Left hindlimb (tissue), 1 donor: ENCODE results near the gene UROC1.

Experiments used
- DNase-seq: peaks from one replicate; pipeline ENCODE4 v3.0.0-alpha.2; 2018

The UROC1 gene

GRCh38 chr3:126494204-126494969, 23.2 kb downstream of the UROC1 start:
- DNase-seq = no peak

- no peak for DNase-seq
Observed at GRCh38 chr3:126493739-126494138, 23.8 kb downstream of the UROC1 start.

- DNase-seq = no peak
Observed at GRCh38 chr3:126493051-126493450, 24.5 kb downstream of the UROC1 start.

GRCh38 chr3:126491221-126492013, 26.2 kb downstream of the UROC1 start:
- DNase-seq = no peak

GRCh38 chr3:126490619-126491018, 27.0 kb downstream of the UROC1 start:
- no peak for DNase-seq

- no peak for DNase-seq
Observed at GRCh38 chr3:126488886-126489569, 28.5 kb downstream of the UROC1 start.

- DNase-seq = no peak
Observed at GRCh38 chr3:126488185-126488584, 29.4 kb downstream of the UROC1 start.

- no peak for DNase-seq
Observed at GRCh38 chr3:126487151-126487771, 30.3 kb downstream of the UROC1 start.

GRCh38 chr3:126486360-126486847, 31.2 kb downstream of the UROC1 start:
- DNase-seq = no peak

GRCh38 chr3:126485956-126486355, 31.6 kb downstream of the UROC1 start:
- no peak for DNase-seq

- no peak for DNase-seq
Observed at GRCh38 chr3:126485176-126485897, 32.2 kb downstream of the UROC1 start.

- DNase-seq = no peak
Observed at GRCh38 chr3:126484662-126485061, 32.9 kb downstream of the UROC1 start.

GRCh38 chr3:126484148-126484547, 33.4 kb downstream of the UROC1 start:
- no peak for DNase-seq

- peak; percentile 15 for DNase-seq
Observed at GRCh38 chr3:126483321-126483761, 34.2 kb downstream of the UROC1 start.

- DNase-seq = no peak
Observed at GRCh38 chr3:126482503-126483255, 34.9 kb downstream of the UROC1 start.

- DNase-seq = peak; percentile 47
Observed at GRCh38 chr3:126481808-126482502, 35.6 kb downstream of the UROC1 start.

GRCh38 chr3:126480861-126481260, 36.7 kb downstream of the UROC1 start:
- DNase-seq = peak; percentile 77

- DNase-seq = peak; percentile 50
Observed at GRCh38 chr3:126480206-126480605, 37.4 kb downstream of the UROC1 start.

- no peak for DNase-seq
Observed at GRCh38 chr3:126479642-126480041, 37.9 kb downstream of the UROC1 start.

- peak; percentile 12 for DNase-seq
Observed at GRCh38 chr3:126478581-126479310, 38.8 kb downstream of the UROC1 start.
